ENCODE data around the gene POU2F3. TPM values are rescaled to one million over a fixed set of nuclear protein-coding genes. Genes with fewer than 3 reads are reported as not detected.

Gene POU2F3
- polyA plus RNA-seq (2014; cell fraction: cytosol; rRNA removed): not detected in 2 replicates
- polyA plus RNA-seq (2014; cell fraction: nucleus; rRNA removed): not detected in 2 replicates

DNA sequence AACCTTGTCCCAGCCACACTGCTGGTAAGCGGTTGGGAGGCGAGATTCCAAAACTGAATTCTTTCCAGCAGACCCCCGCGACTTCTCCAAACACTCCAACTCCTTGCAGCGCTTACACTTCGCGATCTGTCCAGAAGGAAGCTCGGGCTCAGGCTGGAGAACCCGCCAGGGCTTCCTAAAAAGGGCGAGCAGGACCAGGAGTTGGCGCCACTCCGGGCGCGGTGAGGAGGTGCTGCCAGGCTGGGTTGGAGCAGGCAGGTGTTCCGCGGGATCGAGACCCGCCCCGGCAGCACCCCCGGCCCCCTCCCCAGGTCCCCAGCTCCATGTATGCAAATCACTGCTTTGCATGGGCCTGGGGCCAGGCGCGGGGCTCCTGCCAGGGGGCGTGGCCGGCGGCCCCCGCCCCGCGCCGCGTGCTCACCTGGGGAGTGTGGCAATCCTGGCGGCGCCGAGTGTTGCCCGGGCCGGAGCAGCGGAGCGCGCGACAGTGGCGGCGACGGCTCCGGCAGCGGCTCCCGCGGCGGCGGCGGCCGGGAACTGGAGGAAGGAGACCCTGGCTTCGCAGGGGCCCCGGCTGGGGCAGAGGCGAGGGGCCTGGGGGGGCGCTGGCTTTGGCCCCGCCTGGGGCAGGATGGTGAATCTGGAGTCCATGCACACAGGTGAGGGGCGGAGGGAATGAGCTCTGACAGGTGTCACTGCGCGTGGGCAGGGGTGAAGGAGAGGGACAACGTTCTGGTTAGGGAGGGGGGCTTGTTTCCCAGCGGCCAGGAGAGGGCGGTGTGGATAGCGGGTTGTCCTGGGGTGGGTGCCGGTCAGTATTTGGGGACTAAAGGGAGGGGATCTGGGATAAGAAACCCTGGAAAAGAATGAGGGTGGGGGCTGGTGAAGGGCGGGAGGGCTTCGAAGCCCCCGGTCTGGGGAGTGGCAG is at the start of gene POU2F3:
Gene POU2F3, plus strand, starts transcription at position 428 of the 928 bp plus-strand sequence. Its CDS starts 204 bp downstream, at position 632.
- no peak for DNase-seq (ENCODE audit: low spot score)

DNA sequence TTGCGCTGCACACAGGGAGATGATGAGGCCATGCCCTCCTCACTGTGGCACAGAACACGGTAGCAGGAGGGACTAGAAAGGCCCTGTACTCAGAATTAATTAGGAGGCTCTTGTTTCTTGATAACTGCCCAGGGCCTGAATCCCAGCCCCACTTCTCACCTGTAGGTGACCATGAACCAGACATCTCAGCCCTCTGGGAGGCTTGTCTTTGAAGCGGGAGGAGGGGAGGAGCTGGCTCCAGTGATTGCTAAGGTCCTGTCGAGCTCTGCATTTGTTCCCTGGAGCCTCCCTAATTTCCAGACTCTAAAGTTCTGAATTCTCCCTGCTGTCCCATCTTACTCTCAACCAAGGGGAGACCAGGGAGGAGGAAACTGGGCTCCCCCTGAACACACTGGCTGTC is 48.9 kb upstream of the POU2F3 start:
- DNase-seq (ENCODE audit: low spot score): no peak

DNA sequence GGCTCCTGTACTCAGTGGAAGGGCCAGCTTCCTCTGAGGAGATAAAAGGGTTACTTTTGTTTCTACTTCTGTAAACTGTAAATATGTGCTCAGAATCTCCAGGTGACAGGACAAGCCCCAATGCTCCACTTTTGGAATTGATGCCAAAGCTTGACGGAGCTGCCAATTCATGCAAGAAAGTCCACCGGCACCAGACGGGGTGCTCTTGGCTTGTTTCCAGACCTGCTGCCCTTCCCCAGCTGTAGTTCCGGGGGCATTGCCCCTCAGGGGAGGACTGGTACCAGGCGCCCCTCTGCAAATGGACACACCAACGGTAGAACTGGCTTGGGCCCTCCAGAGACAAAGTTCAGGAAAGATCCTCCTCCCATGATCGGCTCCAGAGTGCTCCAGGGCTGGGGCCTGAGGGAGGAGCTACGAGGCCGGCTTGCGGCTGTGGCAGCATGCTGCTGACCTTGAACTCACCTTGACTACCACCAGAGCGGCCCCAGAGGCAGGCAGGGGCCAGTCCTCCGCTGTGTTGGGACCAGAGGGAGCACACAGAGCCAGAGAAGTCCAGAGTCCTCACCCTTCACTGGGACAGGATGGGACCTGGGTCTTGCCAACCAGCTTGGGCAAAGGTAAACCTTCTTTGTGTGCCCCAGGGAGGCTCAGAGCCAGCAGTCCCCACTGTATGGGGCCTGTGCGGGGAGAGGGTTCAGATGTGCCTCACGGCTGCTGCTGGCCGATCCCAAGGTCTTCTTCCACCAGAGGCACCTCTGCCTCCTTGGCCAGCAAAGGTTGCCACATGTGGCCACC is 46.9 kb upstream of the POU2F3 start:
- DNase-seq (ENCODE audit: low spot score): no peak

DNA sequence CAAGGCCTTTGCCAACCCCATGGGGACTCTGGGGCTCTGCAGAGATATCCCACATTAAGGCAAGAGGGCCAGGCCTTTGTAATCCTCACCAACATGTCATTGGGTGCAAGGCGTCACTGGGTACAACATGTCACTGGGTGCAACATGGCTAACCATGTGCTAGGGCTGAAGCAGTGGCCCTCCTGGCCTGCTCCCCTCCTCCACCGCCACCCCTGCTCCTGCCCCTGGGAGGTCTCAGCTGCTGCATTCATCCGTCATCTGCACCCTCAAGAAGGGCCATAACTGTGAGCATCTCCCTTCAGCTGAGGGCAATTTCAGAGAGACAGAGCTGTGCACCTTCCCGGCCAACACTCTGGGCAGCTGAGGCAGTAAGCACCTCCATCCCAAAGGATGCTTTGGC is 45.8 kb upstream of the POU2F3 start:
- DNase-seq (ENCODE audit: low spot score): no peak

DNA sequence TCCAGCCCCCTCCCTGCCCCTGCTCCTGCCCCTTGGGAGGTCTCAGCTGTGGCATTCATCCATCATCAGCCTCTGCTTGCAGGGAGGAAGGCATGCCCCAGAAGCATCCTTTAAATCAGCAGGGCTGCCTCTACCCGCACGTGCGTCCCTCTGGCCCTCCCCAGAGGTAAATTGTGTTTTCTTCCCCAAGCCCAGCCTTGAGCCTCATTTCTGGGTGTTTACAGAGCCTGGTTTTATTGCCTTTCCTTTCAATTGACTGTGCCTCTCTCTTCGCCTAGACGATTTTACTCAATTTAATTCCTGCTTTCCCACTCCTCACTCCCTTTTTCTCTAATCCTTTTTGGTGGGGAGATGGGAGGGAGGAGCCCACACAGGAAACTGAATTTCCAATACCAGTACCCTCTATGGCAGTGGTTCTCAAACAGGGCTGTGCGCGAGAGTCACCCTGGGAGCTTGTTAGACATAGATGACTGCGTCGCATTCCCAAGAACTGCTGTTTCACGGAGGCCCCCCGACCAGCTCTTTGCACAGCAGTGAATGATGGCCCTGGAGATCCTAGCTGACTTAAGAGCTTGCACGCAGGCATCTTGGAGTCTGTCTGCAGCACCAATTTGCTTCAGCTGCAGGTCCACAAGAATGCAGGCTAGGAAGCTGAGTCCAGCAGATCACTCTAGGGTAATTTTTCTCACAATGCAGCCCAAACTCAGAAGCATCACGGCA is 44.2 kb upstream of the POU2F3 start:
- peak; percentile 15 for DNase-seq (ENCODE audit: low spot score)

DNA sequence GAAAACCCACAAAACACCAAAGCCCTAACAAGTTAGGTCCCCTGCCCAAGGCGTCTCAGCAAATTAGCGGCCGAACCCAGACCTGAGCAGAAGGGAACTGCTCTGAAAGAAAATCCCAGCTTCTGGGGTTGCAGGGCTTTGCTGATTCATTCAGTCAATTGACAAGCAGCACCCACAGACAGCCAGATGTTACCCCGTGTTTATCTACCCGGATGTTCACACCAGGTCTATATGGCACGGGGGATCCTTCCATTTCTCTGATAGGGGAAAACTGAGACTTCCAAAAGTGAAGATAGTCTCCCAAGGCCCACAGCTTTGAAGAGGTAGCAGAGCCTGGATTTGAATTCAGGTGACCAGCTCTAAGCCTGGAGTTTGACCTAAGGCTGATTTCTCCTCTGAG is 43.1 kb upstream of the POU2F3 start:
- no peak for DNase-seq (ENCODE audit: low spot score)

DNA sequence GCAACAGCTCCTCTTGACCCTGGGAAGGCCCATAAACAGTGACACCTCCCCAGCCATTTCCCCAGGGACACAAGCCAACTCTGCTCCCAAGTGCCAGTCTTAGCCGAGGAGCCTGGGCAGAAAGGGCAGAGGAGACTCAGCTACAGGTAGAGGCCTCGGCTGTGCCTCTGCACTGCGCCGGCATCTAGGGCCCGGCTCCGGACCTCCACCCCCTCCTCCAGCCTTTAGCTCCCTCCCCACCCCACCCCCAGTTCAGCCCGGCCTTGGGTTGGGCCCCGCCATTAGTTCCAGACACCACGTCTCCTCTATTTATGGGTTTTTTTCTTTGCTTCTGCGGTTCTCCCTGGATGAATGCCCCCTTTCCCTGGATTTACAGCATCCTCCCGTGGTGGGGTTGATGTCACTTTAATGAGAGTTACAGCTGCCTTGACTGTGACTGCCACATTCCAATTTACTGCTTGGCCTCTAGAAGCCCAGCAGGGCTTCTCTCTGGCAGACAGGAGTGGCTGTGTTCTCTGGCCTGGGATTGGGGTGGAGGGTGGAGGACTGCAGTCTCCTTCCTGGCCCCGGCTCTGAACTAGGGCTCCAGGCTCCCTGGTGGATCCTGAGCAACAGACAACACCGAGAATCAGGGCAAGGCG is 42.6 kb upstream of the POU2F3 start:
- DNase-seq (ENCODE audit: low spot score): no peak

DNA sequence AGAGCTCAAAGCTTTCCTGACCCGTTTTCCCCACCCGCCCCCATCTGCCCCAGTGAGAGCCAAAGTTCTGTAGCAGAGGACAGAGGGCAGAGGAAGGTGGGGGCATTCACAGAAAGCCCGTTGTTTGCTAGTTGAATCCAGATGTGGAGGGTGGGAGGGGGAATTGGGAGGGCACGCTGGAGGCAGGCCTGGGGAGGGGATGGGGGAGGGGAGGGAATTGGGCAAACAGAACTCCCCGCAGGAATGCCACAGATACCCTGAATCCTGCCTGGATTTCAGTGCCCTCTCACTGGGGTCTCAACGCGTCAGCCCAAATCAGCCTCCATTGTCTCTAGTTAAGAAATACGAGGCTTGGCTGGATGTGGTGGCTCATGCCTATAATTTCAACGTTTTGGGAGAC is 42.0 kb upstream of the POU2F3 start:
- no peak for DNase-seq (ENCODE audit: low spot score)

DNA sequence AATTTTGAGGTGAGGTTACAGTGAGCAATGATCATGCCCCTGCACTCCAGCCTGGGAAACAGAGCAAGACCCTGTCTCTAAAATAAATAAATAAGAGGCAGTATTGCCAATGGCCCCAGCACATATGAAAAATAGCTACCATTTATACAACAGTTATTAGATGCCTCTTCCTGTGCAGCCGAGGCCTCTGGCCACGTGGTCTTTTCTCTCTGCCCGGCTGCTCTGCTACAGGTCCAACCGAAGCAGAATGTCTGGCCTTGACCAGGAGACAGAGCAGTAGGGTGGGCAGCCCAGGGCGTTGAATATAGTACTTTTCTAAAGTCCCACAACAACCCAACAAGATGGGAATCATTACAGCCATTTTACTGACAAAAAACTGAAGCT is 41.5 kb upstream of the POU2F3 start:
- no peak for DNase-seq (ENCODE audit: low spot score)

DNA sequence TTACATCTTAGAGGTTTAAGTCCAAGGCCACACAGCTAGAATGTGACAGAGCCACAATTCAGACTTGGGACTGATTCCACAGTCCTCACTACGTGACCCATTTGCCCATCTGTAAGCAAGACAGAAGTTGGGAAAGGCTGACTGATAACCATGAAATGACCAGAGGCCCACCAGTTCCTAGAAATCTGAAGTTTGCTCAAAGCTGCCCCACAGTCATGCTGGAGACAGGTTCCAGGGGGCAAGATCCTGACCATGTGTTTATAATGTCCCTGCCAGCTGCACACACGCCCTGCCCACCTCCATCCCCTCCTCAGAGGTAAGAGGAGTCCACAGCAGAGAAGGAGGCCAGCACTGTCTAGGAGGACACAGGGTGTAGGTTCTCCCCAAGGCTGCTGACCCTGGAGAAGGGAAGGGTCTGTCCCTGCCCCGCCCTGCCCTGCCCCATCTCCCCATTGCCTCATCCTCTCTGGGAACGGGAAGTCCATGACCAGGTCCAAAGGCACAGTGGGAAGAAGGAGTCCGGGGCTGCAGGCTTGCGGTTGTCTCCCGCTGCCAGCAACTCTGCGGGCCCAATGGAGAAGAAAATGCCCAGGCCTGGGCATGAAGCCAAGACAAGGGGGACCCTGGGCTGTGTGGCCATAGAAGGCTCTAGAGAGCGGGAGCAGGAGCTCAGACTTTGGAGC is 41.0 kb upstream of the POU2F3 start:
- DNase-seq (ENCODE audit: low spot score): no peak

DNA sequence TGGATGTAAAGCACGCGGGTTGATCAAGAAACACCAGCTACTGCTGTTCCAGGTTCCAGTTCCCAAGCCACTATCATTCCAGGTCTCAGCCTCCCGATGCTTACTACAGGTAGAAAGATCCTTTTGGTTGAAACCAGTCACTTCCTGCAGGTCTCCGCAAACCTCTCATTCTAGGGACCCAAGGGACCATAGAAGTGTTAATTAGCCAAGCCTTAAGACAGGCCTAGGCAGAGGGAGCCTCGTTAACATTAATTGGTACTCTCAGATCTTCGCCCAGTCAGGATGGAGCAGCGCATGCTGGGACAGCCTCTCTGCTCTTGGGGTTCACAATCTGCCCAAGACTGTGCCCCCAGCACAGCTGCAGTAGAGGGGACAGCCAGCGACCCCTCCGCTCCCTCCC is 40.3 kb upstream of the POU2F3 start:
- DNase-seq (ENCODE audit: low spot score): no peak

DNA sequence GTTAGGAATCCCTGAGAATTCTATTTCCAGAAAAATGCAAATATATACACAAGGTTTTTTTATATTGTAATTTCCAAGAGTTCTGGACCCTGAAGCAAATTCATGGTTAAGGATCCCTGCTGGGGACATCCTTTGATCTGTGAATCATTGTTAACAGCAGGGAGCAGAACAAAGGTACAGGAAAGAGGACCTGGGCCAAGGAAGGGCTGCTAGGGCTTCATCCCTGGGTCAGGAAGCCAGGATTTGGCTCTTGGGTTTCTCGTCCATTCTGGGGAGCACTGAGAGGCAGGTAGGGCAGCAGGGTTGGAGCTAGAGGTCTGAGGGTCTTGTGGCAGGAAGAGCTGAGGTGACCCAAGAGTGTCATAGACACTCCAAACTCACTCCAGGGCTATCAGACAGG is 39.3 kb upstream of the POU2F3 start:
- no peak for DNase-seq (ENCODE audit: low spot score)

DNA sequence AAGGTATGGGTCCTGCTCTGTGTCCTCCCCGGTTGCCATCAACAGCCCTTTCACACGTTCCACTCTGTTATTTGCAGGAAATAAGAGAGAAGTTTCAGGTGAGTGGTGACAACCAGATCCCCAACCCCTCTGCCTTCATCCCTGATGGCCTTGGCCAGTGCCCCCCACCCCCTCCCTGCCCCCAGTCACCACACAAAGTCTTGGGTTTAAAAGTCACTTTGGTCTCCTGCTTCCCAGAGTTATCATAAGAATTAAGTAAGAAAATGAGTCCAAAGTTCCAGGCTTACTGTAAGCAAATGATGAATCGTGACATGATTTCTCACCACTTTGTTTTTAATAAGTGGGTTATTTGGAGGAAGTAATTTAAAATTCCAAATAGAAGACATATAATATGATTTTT is 38.3 kb upstream of the POU2F3 start:
- no peak for DNase-seq (ENCODE audit: low spot score)

DNA sequence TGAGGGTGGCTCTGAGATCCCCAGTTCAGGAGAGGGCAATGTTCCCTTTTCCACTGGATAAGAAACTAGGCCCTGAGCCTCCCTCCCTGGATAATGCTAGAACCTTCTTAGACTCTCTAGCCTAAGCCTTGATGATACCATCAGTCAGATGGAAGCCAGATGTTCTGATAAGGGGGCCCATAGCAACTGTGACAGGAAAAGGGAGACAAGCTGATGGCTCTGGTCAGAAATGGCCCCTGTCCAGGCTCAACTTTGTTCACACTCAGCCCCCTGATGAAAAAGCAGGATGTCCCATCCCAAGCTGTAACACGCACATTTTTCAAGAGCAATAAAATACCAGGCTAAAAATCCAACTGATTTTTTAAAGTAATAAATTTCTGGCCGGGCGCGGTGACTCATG is 36.3 kb upstream of the POU2F3 start:
- no peak for DNase-seq (ENCODE audit: low spot score)

DNA sequence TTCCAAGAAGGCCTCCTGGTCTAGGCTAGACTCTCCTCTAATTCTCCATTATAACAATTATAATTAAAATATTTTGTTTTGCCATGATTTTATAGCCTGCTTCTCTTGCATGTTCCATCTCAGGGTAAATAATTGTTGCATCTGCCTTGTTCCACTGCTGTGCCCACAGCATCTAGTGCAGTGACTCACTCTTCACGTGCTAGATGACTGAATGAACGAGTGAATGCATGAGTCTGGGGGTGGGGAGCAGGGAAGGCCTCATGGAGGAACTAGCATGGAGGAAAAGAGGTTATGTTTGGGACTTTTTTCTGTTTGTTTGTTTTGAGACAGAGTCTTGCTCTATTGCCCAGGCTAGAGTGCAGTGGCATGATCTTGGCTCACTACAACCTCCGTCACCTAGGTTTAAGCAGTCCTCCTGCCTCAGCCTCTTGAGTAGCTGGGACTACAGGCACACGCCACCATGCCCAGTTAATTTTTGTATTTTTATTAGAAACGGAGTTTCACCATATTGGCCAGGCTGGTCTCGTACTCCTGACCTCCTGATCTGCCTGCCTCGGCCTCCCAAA is 34.3 kb upstream of the POU2F3 start:
- DNase-seq (ENCODE audit: low spot score): no peak

DNA sequence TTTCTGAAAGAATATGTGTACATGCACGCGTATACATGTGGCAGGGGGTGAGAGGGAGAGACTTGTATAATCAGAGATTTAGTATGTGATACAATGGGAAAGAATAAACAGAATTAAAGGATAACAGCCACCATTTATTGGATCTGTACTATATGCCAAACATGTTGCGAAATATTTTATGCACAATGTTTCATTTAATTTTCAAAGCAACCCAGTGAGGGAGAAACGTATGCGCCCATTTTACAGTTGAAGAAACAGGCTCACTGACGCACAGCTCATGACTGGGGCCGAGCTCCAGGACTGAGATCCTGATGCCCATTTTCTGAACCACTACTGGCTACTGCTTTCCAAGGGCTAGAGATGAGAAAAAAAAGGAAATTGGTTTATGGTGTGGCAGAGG is 32.4 kb upstream of the POU2F3 start:
- no peak for DNase-seq (ENCODE audit: low spot score)

DNA sequence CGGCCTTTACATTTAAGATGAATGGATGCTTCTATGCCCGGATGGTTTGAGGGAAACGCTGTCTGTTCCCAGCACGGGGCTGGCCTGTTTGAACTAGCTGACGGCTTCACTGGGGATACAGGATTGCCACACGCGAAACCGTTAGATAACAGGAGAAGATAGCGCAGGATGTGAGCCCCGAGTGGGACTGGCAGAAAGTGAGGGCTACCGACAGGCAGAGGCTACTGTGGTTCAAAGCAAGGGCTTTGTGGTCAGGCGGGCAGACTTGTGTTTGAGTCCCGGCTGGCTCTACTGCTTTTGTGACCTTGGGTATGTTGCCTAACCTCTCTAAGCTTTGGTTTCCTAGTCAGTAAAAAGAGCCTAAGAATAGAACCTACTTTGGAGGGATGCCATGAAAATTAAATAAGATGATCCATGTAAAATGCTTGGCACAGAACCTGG is 31.9 kb upstream of the POU2F3 start:
- no peak for DNase-seq (ENCODE audit: low spot score)

DNA sequence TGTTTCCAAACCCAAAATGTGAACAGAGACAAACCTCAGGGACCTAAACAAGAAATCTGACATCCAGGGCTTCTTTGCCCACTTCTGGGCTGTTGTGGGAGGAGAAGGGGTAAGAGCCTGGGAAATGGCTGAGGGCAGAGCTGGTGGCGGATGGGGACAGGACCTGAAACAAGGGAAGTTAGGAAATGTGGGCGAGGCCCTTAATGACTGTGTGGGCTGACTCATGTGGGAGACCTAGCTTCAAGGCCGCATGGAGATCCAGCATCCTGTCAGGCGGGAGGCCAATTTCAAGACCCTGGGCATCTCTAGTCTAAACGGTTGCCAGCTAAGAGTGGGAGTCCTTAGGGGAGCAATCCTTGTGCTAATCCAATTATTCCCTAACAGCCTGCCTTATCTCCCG is 31.2 kb upstream of the POU2F3 start:
- DNase-seq (ENCODE audit: low spot score): no peak

DNA sequence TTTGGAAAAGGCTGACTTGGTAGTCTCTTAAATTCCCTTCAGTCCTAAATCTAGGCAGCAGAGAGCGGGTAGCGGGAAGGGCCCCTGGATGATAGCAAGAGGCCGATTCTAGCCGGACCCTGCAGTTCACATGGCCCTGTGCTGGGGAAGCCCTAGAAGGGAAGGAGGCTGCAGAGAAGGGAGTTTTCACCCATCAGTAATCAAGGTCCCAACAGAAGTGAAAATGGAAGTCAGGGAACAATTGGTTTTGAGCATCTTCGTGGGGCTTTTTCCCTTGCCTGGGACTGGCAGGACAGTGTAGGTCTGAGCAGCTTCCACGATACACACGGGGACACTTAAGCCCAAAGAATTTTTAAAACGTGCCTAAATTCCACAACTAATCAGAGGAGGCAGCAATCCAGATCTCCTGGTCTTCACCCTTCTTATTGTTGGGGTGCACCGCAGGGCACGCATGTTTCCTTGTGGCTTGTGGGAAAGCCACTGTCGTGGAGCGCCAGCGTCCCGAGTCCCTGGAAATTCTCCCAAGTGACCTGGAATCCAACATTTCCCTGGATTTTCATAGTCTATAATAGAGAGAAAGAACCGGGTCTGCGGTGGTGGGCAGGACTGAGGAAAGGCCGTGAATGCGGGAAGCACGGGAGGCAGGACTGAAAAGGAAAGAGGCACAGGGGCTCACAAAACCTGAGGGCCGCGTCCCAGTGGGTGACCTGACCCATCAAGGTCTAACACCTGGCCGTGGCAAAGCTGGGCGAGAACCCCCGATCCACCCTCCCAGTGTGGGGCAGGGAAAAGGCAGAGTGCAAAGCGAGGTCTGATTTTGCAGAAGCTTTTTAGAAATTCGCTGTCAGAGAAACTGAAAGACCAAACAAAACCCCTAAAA is 30.0 kb upstream of the POU2F3 start:
- no peak for DNase-seq (ENCODE audit: low spot score)

All from SK-N-DZ (cell line).